Smooth muscle cell (in vitro differentiated cells): ENCODE measurements around the gene JPH2. TPM values are rescaled to one million over a fixed set of nuclear protein-coding genes. Genes with fewer than 3 reads are reported as not detected.

Experiments used
- DNase-seq: peaks from one replicate; lab custom pipeline; 2025; ENCODE audit not compliant: unreplicated experiment; lab: John Stamatoyannopoulos, UW
- H2AFZ ChIP-seq: fragments of 200-600 bp; sonication (generic); 2 replicates; pipeline ENCODE4 v1.6.0; 2016; ENCODE audit warnings: antibody characterized with exemption, low read depth, mild to moderate bottlenecking
- H3F3A ChIP-seq: fragments of 200-600 bp; sonication (generic); 2 replicates; pipeline ENCODE4 v1.6.0; 2017; ENCODE audit warnings: antibody characterized with exemption, low read depth
- H3K27ac ChIP-seq: fragments of 200-600 bp; sonication (generic); 2 replicates; pipeline ENCODE4 v1.5.1; 2016; ENCODE audit warnings: low read depth, mild to moderate bottlenecking
- H3K27me3 ChIP-seq: fragments of 200-600 bp; sonication (generic); 2 replicates; pipeline ENCODE4 v1.6.1; 2016; ENCODE audit warnings: low read depth, mild to moderate bottlenecking
- H3K36me3 ChIP-seq: fragments of 200-600 bp; sonication (generic); 2 replicates; pipeline ENCODE4 v1.5.1; 2016; ENCODE audit warnings: low read depth
- H3K4me1 ChIP-seq: fragments of 200-600 bp; sonication (generic); 2 replicates; pipeline ENCODE4 v1.5.1; 2016; ENCODE audit warnings: low read depth
- H3K4me2 ChIP-seq: fragments of 200-600 bp; sonication (generic); 2 replicates; pipeline ENCODE4 v1.6.0; 2016; ENCODE audit warnings: mild to moderate bottlenecking
- H3K4me3 ChIP-seq: fragments of 200-600 bp; sonication (generic); 2 replicates; pipeline ENCODE4 v1.5.1; 2016; ENCODE audit warnings: mild to moderate bottlenecking
- H3K79me2 ChIP-seq: fragments of 200-600 bp; sonication (generic); 2 replicates; pipeline ENCODE4 v1.6.0; 2016; ENCODE audit warnings: low read depth, mild to moderate bottlenecking
- H3K9ac ChIP-seq: fragments of 200-600 bp; sonication (generic); 2 replicates; pipeline ENCODE4 v1.6.0; 2016; ENCODE audit warnings: low read depth
- H3K9me3 ChIP-seq: fragments of 200-600 bp; sonication (generic); replicated peaks from 2 replicates; pipeline ENCODE4 v1.5.1; 2016; ENCODE audit warnings: low read depth
- H4K20me1 ChIP-seq: fragments of 200-600 bp; sonication (generic); 2 replicates; pipeline ENCODE4 v1.6.0; 2016; ENCODE audit warnings: low read depth
- WGBS: methylation state at CpG from one replicate; pipeline ENCODE4 v1.1.7; 2016; ENCODE audit warnings: low lambda C conversion rate; 5-methylcytosine and 5-hydroxymethylcytosine counted together
- polyA plus RNA-seq: library from polyadenylated mRNA; unstranded; fragments of >200 nt; fragmentation: Nextera tagmentation; extraction: Ambion mirVana; gene quantifications from 2 replicates; pipeline ENCODE4 v1.2.1, GENCODE V29; 2016
- total RNA-seq: library from RNA; depleted of rRNA; stranded (reverse); fragments of >200 nt; gene quantifications from 2 replicates; pipeline ENCODE4 v1.2.3, GENCODE V29; 2014
- TF ChIP-seq, protein P1 (sequence below): fragments of 200-600 bp; sonication (generic); IDR thresholded peaks from 2 replicates; pipeline ENCODE4 v1.5.1; 2017; ENCODE audit warnings: borderline replicate concordance, mild to moderate bottlenecking, antibody characterized with exemption; ENCODE audit not compliant: insufficient read depth, poor library complexity, severe bottlenecking

The JPH2 gene
- total and polyA plus RNA-seq, 2 experiments from 2014 or later, result 4.4 to 6.0 TPM

DNA sequence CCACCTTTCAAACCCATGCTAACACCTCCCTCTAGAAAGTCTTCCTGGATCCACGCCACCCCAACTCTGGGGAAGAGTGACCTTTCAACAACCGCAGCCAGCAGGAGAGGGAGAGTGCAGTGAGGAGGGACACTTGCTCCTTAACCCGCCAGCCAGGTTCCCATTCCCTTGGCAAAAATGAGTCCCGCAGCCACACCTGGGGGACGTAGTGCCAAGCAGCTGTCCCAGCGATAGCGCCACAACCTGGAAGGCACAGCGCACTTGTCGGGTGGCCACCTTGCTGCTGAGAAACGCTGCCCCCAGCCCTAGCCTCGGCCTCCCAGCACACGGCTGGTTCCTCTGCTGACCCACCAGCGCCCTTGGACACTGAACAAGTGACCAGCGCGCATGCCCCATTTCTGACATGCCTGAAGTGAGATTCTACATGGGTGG is 119.3 kb downstream of the JPH2 start:
- no peak overlapping the region for H3K4me3 ChIP-seq
- H3K79me2 ChIP-seq, result no peaks in the 10 kb centered on the region
- no peaks in the 10 kb centered on the region for H3K4me1 ChIP-seq
- H3K9ac ChIP-seq, result no peak overlapping the region
- H3F3A ChIP-seq, result no peaks in the 10 kb centered on the region
- DNase-seq, result no peak
- no peak overlapping the region for H2AFZ ChIP-seq
- 95% methylated on average over 15 of the region's 15 CpGs for WGBS
- TF ChIP-seq, protein P1, sequence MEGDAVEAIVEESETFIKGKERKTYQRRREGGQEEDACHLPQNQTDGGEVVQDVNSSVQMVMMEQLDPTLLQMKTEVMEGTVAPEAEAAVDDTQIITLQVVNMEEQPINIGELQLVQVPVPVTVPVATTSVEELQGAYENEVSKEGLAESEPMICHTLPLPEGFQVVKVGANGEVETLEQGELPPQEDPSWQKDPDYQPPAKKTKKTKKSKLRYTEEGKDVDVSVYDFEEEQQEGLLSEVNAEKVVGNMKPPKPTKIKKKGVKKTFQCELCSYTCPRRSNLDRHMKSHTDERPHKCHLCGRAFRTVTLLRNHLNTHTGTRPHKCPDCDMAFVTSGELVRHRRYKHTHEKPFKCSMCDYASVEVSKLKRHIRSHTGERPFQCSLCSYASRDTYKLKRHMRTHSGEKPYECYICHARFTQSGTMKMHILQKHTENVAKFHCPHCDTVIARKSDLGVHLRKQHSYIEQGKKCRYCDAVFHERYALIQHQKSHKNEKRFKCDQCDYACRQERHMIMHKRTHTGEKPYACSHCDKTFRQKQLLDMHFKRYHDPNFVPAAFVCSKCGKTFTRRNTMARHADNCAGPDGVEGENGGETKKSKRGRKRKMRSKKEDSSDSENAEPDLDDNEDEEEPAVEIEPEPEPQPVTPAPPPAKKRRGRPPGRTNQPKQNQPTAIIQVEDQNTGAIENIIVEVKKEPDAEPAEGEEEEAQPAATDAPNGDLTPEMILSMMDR, result no peak
- no peaks in the 10 kb centered on the region for H4K20me1 ChIP-seq
- H3K27me3 ChIP-seq, result no peaks in the 10 kb centered on the region
- no peak overlapping the region for H3K4me2 ChIP-seq
- H3K36me3 ChIP-seq, result no peaks in the 10 kb centered on the region
- H3K9me3 ChIP-seq, result no peaks in the 10 kb centered on the region
- H3K27ac ChIP-seq, result no peak overlapping the region

DNA sequence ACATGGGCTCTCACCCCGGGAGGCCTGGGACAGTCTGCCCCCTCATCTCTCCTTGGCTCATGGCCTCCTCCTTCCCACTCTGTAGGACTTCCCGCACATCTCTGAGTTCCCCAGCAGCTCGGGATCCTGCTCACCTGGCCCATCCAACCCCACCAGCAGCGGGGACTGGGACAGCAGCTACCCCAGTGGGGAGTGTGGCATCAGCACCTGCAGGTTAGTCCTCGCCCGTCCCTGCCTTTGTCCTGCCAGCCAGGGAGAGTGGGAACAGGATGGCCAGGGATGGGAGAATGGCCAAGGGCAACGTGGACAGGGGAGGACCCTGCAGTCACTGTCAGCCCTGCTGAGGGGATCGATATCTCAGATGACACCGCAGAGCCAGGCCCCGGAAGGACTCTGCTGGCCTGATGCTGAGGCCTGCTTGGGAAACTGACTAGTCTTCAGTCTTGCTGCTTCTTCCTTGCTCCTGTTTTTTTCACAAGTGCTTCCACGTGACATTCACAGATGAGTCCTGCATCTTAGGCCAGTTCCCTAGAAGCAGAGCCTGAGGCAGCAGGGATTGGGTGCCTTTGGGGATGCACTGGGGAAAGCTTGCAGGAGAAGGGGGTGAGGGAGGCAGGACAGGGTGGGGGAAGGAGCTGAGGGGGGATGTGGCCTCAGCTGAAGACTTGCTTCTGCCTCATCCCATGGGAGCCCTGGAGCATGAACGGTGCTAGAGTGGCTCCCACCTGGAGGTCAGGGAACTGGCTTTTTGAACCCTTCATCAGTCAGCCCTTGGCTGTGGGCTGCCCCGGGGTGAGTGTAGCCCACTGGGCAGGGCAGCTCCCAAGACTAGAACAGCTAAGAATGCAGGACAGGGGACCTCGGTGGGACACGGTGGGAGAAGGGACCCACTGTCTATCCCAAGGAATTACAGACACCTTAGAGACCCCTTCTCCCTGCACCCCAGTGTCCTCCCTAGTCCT is 120.1 kb downstream of the JPH2 start:
- Histone ChIP-seq H3K79me2 (no peaks in the 10 kb centered on the region), H4K20me1 (no peaks in the 10 kb centered on the region), H3K4me3 (no peak overlapping the region), H3K9ac (no peak overlapping the region), H3K36me3 (no peaks in the 10 kb centered on the region), H2AFZ (no peak overlapping the region), H3F3A (no peaks in the 10 kb centered on the region), H3K4me2 (no peak overlapping the region), H3K27me3 (no peaks in the 10 kb centered on the region), H3K9me3 (no peaks in the 10 kb centered on the region), H3K27ac (no peak overlapping the region), H3K4me1 (no peaks in the 10 kb centered on the region)
- TF ChIP-seq, protein P1, result no peak
- no peak for DNase-seq
- 97% methylated on average over 15 of the region's 15 CpGs for WGBS

DNA sequence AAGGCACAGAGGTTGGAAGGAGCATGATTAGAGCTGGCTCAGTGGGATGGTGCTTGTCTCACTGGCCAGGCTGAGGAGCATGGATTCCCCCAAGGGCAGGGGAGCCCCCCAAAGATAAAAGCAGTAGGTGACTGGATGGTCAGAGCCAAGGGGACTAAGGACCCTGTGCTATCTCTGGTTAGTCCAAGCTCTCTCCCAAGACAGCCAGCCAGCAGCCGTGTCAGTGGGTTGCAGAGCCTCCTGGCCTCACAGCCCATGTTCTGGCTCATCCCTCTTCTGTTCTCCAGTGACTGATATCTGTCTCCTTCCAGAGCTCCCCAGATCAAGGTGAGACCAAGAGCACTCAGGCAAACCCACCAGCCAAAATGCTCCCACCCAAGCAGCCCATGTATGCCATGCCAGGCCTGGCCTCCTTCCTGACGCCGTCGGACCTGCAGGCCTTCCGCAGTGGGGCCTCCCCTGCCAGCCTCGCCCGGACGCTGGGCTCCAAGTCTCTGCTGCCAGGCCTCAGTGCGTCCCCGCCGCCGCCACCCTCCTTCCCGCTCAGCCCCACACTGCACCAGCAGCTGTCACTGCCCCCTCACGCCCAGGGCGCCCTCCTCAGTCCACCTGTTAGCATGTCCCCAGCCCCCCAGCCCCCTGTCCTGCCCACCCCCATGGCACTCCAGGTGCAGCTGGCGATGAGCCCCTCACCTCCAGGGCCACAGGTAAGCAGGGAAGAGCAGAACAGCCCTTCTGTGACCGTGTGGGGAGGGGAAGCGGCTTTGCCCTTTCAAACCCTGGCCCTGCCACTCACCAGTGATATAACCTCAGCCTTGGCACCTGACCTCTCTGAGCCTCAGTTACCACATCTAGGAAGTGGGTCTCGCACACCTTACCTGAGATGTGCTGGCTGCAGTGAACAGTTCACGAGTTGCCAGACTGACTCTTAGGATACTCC is 121.3 kb downstream of the JPH2 start:
- H3K36me3 ChIP-seq, result no peaks in the 10 kb centered on the region
- H3K9ac ChIP-seq, result no peak overlapping the region
- no peak overlapping the region for H3K4me3 ChIP-seq
- no peaks in the 10 kb centered on the region for H3K27me3 ChIP-seq
- H3K27ac ChIP-seq, result no peak overlapping the region
- H3K79me2 ChIP-seq, result no peaks in the 10 kb centered on the region
- no peaks in the 10 kb centered on the region for H3F3A ChIP-seq
- no peak overlapping the region for H3K4me2 ChIP-seq
- WGBS, result 94% methylated on average over 18 of the region's 20 CpGs
- no peaks in the 10 kb centered on the region for H3K9me3 ChIP-seq
- no peaks in the 10 kb centered on the region for H4K20me1 ChIP-seq
- no peak overlapping the region for H2AFZ ChIP-seq
- DNase-seq, result no peak
- TF ChIP-seq, protein P1, result no peak
- no peaks in the 10 kb centered on the region for H3K4me1 ChIP-seq
